Keratinocyte (primary cell): ENCODE measurements around the gene MYO1D.
A peak's percentile ranks its signal among the peaks of the same experiment; 100 is the strongest.

ENCODE experiments used
- CTCF ChIP-seq, 3 experiments: IDR thresholded peaks in 1 of 3; conservative IDR thresholded peaks in 1 of 3; optimal IDR thresholded peaks in 1 of 3; 2 replicates in 2 of 3; 3 replicates in 1 of 3; pipeline versions ENCODE3 to v1.5.1; 2011; ENCODE audit warnings: low read length in 3 of 3, mild to moderate bottlenecking in 3 of 3, moderate library complexity in 2 of 3, control low read depth in 1 of 3, inconsistent platforms in 1 of 3; ENCODE audit not compliant: insufficient read depth in 2 of 3; ENCODE audit errors: extremely low read depth in 1 of 3
- EZH2 ChIP-seq: IDR thresholded peaks from one replicate; pipeline ENCODE4 v1.6.1; 2012; ENCODE audit warnings: inconsistent platforms, mild to moderate bottlenecking, low read length, moderate library complexity

DNA sequence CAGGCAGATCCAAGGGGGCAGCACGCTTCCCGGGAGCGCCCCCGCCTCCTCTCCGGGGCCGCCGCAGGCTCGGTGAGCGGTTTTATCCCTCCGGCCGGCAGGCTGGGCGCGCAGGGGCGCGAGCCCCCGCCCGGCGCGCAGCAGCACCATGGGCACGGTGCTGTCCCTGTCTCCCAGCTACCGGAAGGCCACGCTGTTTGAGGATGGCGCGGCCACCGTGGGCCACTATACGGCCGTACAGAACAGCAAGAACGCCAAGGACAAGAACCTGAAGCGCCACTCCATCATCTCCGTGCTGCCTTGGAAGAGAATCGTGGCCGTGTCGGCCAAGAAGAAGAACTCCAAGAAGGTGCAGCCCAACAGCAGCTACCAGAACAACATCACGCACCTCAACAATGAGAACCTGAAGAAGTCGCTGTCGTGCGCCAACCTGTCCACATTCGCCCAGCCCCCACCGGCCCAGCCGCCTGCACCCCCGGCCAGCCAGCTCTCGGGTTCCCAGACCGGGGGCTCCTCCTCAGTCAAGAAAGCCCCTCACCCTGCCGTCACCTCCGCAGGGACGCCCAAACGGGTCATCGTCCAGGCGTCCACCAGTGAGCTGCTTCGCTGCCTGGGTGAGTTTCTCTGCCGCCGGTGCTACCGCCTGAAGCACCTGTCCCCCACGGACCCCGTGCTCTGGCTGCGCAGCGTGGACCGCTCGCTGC lies 389.3 kb downstream of the MYO1D start:
- TF ChIP-seq CTCF (optimal IDR thresholded peaks at IDR 0.05 in 1 of 3, IDR thresholded peaks at IDR 0.05 in 1 of 3, conservative IDR thresholded peaks at IDR 0.05 in 1 of 3; ENCODE audit: extremely low read depth in 1 of 3, insufficient read depth in 2 of 3, low read length in 3 of 3) (peak in 1 of 3 experiments; percentile 24), EZH2 (no peak)
